WTC11 (cell line): ENCODE results near the gene CCDC50. TPM values are rescaled to one million over a fixed set of nuclear protein-coding genes. Genes with fewer than 3 reads are reported as not detected.

Source experiments
- ATAC-seq: fragments of 200-7000 bp; cut with Tn5 transposase; 2 replicates; pipeline ENCODE4 v1.10.0; 2021; ENCODE audit warnings: mild to moderate bottlenecking, moderate library complexity
- CTCF ChIA-PET: fragments of 300-600 bp; sonication (Branson Sonifier 250); formaldehyde crosslinking; loops from one replicate; lab custom pipeline; 2021; ENCODE audit warnings: antibody characterized with exemption; lab: Charles Lee
- POLR2A ChIA-PET: fragments of 350-600 bp; sonication (Branson Sonifier 250); formaldehyde crosslinking; loops from one replicate; lab custom pipeline; 2021; ENCODE audit warnings: antibody characterized with exemption; lab: Charles Lee
- DNase-seq: peaks from one replicate; pipeline ENCODE4 v3.0.0; 2021; ENCODE audit warnings: low spot score
- H3K27ac Mint-ChIP-seq: 2 replicates; pipeline ENCODE4 v1.8.0; 2021; ENCODE audit warnings: mixed read lengths
- H3K27me3 Mint-ChIP-seq: 2 replicates; pipeline ENCODE4 v1.8.0; 2021; ENCODE audit warnings: low read depth, mild to moderate bottlenecking, moderate library complexity, mixed read lengths
- H3K36me3 Mint-ChIP-seq: 2 replicates; pipeline ENCODE4 v1.8.0; 2021; ENCODE audit warnings: mixed read lengths
- H3K4me1 Mint-ChIP-seq: 2 replicates; pipeline ENCODE4 v1.8.0; 2022; ENCODE audit warnings: mixed read lengths
- H3K4me3 Mint-ChIP-seq: 2 replicates; pipeline ENCODE4 v1.8.0; 2021; ENCODE audit warnings: mild to moderate bottlenecking, moderate library complexity, mixed read lengths
- H3K9me3 Mint-ChIP-seq: 2 replicates; pipeline ENCODE4 v1.8.0; 2021; ENCODE audit warnings: mixed read lengths
- E2F1 ChIP-seq: sonication (generic); formaldehyde crosslinking; IDR thresholded peaks from 2 replicates; pipeline ENCODE4 v1.8.0; 2022; ENCODE audit warnings: mild to moderate bottlenecking, missing genetic modification reagents
- ETV6 ChIP-seq: sonication (generic); formaldehyde crosslinking; IDR thresholded peaks from 2 replicates; pipeline ENCODE4 v1.8.1; 2022; ENCODE audit warnings: mild to moderate bottlenecking, missing genetic modification reagents
- FOXK1 ChIP-seq: sonication (generic); formaldehyde crosslinking; IDR thresholded peaks from 2 replicates; pipeline ENCODE4 v1.8.0; 2022; ENCODE audit warnings: mild to moderate bottlenecking, moderate library complexity, missing genetic modification reagents
- GRHL2 ChIP-seq: fragments of 250-450 bp; sonication (Bioruptor Pico); IDR thresholded peaks from 2 replicates; pipeline ENCODE4 v1.8.0; 2022; ENCODE audit warnings: mild to moderate bottlenecking, moderate library complexity; ENCODE audit not compliant: insufficient replicate concordance, severe bottlenecking
- HMGA2 ChIP-seq: fragments of 250-450 bp; sonication (Bioruptor Pico); IDR thresholded peaks from 2 replicates; pipeline ENCODE4 v1.4.0; 2021; ENCODE audit warnings: mild to moderate bottlenecking, moderate library complexity
- IRF1 ChIP-seq: sonication (generic); formaldehyde crosslinking; IDR thresholded peaks from 2 replicates; pipeline ENCODE4 v1.8.0; 2023; ENCODE audit warnings: missing genetic modification reagents
- IRF2 ChIP-seq: sonication (generic); formaldehyde crosslinking; IDR thresholded peaks from 2 replicates; pipeline ENCODE4 v1.8.0; 2022; ENCODE audit warnings: low read depth, missing genetic modification reagents, borderline replicate concordance
- JAZF1 ChIP-seq: fragments of 250-450 bp; sonication (Bioruptor Pico); IDR thresholded peaks from 2 replicates; pipeline ENCODE4 v1.9.0; 2021; ENCODE audit warnings: moderate library complexity, mild to moderate bottlenecking, inconsistent platforms
- MLX ChIP-seq: sonication (generic); formaldehyde crosslinking; IDR thresholded peaks from 2 replicates; pipeline ENCODE4 v1.8.1; 2023; ENCODE audit warnings: mild to moderate bottlenecking, missing genetic modification reagents, moderate library complexity
- OVOL2 ChIP-seq: fragments of 250-450 bp; sonication (Bioruptor Pico); IDR thresholded peaks from 2 replicates; pipeline ENCODE4 v1.9.0; 2021; ENCODE audit warnings: mild to moderate bottlenecking, borderline replicate concordance
- PREB ChIP-seq: sonication (generic); formaldehyde crosslinking; IDR thresholded peaks from 2 replicates; pipeline ENCODE4 v1.8.1; 2022; ENCODE audit warnings: mild to moderate bottlenecking, missing genetic modification reagents, moderate library complexity, borderline replicate concordance
- PRRX2 ChIP-seq: fragments of 250-450 bp; sonication (Bioruptor Pico); IDR thresholded peaks from 2 replicates; pipeline ENCODE4 v1.8.0; 2021; ENCODE audit warnings: mild to moderate bottlenecking
- RORB ChIP-seq: fragments of 250-450 bp; sonication (Bioruptor Pico); IDR thresholded peaks from 2 replicates; pipeline ENCODE4 v1.9.0; 2021; ENCODE audit warnings: mild to moderate bottlenecking
- SMAD3 ChIP-seq: sonication (generic); formaldehyde crosslinking; IDR thresholded peaks from 2 replicates; pipeline ENCODE4 v1.8.0; 2022; ENCODE audit warnings: missing genetic modification reagents, mild to moderate bottlenecking, borderline replicate concordance
- SOX15 ChIP-seq: fragments of 250-450 bp; sonication (Bioruptor Pico); IDR thresholded peaks from 2 replicates; pipeline ENCODE4 v1.9.0; 2021; ENCODE audit warnings: mild to moderate bottlenecking
- SP1 ChIP-seq: sonication (generic); formaldehyde crosslinking; conservative IDR thresholded peaks from 2 replicates; pipeline ENCODE4 v1.8.1; 2022; ENCODE audit warnings: missing genetic modification reagents
- ZNF219 ChIP-seq: sonication (generic); formaldehyde crosslinking; IDR thresholded peaks from 2 replicates; pipeline ENCODE4 v1.8.0; 2023; ENCODE audit warnings: missing genetic modification reagents, mild to moderate bottlenecking, borderline replicate concordance
- ZNF263 ChIP-seq: sonication (generic); formaldehyde crosslinking; IDR thresholded peaks from 2 replicates; pipeline ENCODE4 v1.8.1; 2022; ENCODE audit warnings: low read depth, mild to moderate bottlenecking, moderate library complexity, missing genetic modification reagents
- ZNF281 ChIP-seq: sonication (generic); formaldehyde crosslinking; IDR thresholded peaks from 2 replicates; pipeline ENCODE4 v1.8.0; 2023; ENCODE audit warnings: mild to moderate bottlenecking, missing genetic modification reagents
- ZNF512 ChIP-seq: sonication (generic); formaldehyde crosslinking; IDR thresholded peaks from 2 replicates; pipeline ENCODE4 v1.8.1; 2022; ENCODE audit warnings: missing genetic modification reagents, borderline replicate concordance
- total RNA-seq: library from RNA; stranded (reverse); gene quantifications from 3 replicates; pipeline ENCODE4 v1.2.3, GENCODE V29; 2021
- TF ChIP-seq, protein P1 (sequence below): sonication (generic); formaldehyde crosslinking; IDR thresholded peaks from 2 replicates; pipeline ENCODE4 v1.8.1; 2022; ENCODE audit warnings: low read depth, missing genetic modification reagents, borderline replicate concordance
- TF ChIP-seq, protein P2 (sequence below): fragments of 250-450 bp; sonication (Bioruptor Pico); IDR thresholded peaks from 2 replicates; pipeline ENCODE4 v1.9.0; 2021; ENCODE audit warnings: mild to moderate bottlenecking
- TF ChIP-seq, protein P3 (sequence below): sonication (generic); formaldehyde crosslinking; conservative IDR thresholded peaks from 2 replicates; pipeline ENCODE4 v1.8.1; 2023; ENCODE audit warnings: mild to moderate bottlenecking, low read depth, missing genetic modification reagents, moderate library complexity

Gene CCDC50
- total RNA-seq, 1 experiment from 2014 or later, result 33.1 TPM

- no peak for TF ChIP-seq ZNF281 (CRISPR knock-in tag)
- TF ChIP-seq ZNF512 (CRISPR knock-in tag), result no peak
- no peak for TF ChIP-seq FOXK1
- TF ChIP-seq IRF2 (CRISPR knock-in tag), result no peak
- TF ChIP-seq SMAD3 (CRISPR knock-in tag), result no peak
- TF ChIP-seq, protein P1, sequence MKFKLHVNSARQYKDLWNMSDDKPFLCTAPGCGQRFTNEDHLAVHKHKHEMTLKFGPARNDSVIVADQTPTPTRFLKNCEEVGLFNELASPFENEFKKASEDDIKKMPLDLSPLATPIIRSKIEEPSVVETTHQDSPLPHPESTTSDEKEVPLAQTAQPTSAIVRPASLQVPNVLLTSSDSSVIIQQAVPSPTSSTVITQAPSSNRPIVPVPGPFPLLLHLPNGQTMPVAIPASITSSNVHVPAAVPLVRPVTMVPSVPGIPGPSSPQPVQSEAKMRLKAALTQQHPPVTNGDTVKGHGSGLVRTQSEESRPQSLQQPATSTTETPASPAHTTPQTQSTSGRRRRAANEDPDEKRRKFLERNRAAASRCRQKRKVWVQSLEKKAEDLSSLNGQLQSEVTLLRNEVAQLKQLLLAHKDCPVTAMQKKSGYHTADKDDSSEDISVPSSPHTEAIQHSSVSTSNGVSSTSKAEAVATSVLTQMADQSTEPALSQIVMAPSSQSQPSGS (CRISPR knock-in tag), result no peak
- TF ChIP-seq JAZF1 (CRISPR knock-in tag), result no peak
- TF ChIP-seq MLX (CRISPR knock-in tag), result no peak
- TF ChIP-seq, protein P2, sequence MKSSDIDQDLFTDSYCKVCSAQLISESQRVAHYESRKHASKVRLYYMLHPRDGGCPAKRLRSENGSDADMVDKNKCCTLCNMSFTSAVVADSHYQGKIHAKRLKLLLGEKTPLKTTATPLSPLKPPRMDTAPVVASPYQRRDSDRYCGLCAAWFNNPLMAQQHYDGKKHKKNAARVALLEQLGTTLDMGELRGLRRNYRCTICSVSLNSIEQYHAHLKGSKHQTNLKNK, result no peak
- TF ChIP-seq ZNF219 (CRISPR knock-in tag), result no peak
- no peak for TF ChIP-seq SOX15 (CRISPR knock-in tag)
- TF ChIP-seq PREB (CRISPR knock-in tag), result no peak
Measured at GRCh38 chr3:191343115-191343514, 13.9 kb downstream of the CCDC50 start (continued).

GRCh38 chr3:191343913-191344312 lies 14.7 kb downstream of the CCDC50 start:
- Mint-ChIP-seq H3K4me3 (no peak overlapping the region), H3K27ac (0 out of 2 replicates have a peak overlapping the region, but pooled peaks have one; percentile 14), H3K27me3 (no peaks in the 10 kb centered on the region), H3K36me3 (no peaks in the 10 kb centered on the region), H3K4me1 (peaks cover 47% of the 10 kb centered on the region), H3K9me3 (no peaks in the 10 kb centered on the region)
- ChIA-PET CTCF (no interaction called here), POLR2A (no interaction called here)
- ATAC-seq, result no peak
- DNase-seq, result no peak
- TF ChIP-seq OVOL2 (CRISPR knock-in tag) (no peak), PRRX2 (no peak), HMGA2 (CRISPR knock-in tag) (no peak), GRHL2 (CRISPR knock-in tag) (no peak), IRF2 (CRISPR knock-in tag) (no peak), ETV6 (CRISPR knock-in tag) (no peak), IRF1 (no peak), SOX15 (CRISPR knock-in tag) (no peak), RORB (CRISPR knock-in tag) (no peak), E2F1 (CRISPR knock-in tag) (no peak), MLX (CRISPR knock-in tag) (no peak), ZNF263 (CRISPR knock-in tag) (no peak), SP1 (CRISPR knock-in tag) (no peak), SMAD3 (CRISPR knock-in tag) (no peak)
- TF ChIP-seq, protein P3, sequence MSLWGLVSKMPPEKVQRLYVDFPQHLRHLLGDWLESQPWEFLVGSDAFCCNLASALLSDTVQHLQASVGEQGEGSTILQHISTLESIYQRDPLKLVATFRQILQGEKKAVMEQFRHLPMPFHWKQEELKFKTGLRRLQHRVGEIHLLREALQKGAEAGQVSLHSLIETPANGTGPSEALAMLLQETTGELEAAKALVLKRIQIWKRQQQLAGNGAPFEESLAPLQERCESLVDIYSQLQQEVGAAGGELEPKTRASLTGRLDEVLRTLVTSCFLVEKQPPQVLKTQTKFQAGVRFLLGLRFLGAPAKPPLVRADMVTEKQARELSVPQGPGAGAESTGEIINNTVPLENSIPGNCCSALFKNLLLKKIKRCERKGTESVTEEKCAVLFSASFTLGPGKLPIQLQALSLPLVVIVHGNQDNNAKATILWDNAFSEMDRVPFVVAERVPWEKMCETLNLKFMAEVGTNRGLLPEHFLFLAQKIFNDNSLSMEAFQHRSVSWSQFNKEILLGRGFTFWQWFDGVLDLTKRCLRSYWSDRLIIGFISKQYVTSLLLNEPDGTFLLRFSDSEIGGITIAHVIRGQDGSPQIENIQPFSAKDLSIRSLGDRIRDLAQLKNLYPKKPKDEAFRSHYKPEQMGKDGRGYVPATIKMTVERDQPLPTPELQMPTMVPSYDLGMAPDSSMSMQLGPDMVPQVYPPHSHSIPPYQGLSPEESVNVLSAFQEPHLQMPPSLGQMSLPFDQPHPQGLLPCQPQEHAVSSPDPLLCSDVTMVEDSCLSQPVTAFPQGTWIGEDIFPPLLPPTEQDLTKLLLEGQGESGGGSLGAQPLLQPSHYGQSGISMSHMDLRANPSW (CRISPR knock-in tag), result no peak
